RPMI7951 (cell line): Measurements from ENCODE around the gene C5orf58. TPM values are rescaled to one million over a fixed set of nuclear protein-coding genes. Genes with fewer than 3 reads are reported as not detected.
"Not testable (repeated sequence)": the region's sequence is repeated elsewhere in the genome, so short reads cannot be mapped to it uniquely, and the experiment has no call there.

Experiments used
- DNase-seq: peaks from one replicate; pipeline ENCODE4 v3.0.0-alpha.2; 2012; ENCODE audit warnings: low read depth
- total RNA-seq: library from RNA; depleted of rRNA; stranded (reverse); fragments of >200 nt; shearing (Covaris generic); gene quantifications from 2 replicates; pipeline ENCODE4 v1.2.3, GENCODE V29; 2014

Gene C5orf58
- total RNA-seq, 1 experiment from 2014 or later: not detected

DNA sequence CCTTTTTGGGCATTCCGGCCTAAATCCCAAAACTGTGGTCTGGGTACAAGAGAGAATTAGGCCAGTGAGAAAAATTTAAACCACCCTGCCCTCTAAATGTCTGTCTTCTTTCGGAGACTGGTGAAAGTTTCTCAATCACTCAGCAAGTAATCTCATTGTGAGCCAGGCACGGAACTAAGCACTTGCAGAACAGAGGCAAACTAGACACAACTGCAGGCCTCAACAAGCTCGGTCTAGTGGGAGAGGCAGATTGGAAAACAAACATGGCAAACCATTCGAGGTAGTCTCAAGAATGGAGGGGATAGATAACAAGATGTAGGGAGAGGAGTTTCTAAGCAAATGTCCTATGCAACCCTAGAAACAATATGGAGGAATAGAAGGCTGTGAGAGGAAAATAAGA is 8.9 kb upstream of the C5orf58 start:
- no peak for DNase-seq

DNA sequence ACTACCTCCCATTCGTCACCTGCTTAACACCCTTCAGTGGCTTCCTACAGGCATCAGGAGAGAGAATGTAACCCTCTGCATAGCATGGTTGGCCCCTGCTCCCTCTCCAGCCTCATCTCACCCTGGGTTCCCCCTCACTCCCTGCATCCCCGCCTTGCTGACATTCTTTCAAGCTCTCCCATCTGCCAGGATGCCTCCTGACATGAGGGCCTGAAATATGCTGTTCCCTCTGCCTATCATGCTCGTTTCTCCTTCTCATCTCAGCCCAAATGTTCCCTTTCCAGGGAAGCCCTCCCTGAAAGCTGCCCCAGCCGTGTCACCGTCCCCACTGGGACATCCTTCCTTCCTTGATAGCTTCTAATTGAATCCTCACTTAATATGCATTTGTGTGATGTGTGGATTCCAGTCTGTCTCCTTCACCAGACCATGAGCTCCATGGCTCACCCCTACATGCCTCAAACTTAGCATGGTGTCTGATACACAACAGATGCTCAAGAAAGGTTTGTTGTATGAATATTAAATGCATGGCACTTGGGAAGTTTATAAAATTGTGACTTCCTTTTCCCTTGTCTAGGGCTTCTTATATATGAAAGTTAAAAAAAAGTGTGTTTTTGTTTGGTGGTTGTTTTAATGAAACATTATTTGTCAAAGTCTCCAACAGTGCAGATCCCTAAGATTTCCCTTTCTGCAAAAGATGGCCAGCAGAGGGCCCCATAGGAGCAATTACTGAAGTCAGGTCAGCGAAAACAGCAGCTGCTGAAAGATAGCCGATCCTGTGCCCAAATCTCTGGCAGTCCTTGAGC is 7.3 kb upstream of the C5orf58 start:
- DNase-seq: peak; percentile 47

DNA sequence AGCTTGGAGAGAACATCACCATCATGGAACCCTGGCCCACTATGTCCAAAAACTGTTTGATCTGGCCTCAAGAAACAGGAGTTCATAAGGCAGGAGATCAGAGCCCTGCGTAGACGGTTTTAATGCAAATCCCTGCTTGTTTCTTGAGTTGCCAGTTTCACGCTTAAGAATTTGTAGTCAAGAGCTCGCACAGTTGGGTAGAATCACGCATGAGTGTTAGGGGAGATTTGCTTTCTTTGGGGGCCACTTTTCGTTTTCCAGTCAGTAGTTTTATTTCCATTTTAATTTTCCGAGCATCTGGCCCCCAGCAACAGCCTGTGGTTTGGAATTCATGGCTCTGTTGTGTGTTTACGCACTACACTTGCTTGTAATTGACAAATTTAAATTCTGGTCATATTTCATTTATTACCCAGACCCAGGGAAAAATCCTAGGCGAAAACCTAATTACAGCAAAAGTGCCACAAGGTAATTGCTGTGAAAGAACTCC is 6.6 kb upstream of the C5orf58 start:
- DNase-seq: no peak

DNA sequence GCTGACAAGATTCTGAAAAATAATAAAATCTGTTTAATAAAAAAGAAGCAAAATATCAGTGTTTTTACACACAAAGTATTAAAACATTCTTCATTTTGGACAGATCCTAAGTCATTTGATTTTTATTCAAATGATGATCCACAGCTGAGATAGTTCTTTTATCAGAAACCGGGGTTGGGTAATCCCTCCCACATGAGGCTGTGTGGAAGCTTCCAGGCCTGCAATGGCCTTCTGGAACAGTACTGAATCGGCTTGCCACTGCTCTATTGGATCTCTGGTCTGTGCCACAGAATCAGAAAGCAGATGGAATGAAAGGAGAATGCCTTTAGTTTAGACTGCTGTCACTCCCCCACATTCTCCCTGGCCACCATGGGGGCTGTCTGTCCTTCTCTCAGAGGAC is 6.1 kb upstream of the C5orf58 start:
- no peak for DNase-seq

DNA sequence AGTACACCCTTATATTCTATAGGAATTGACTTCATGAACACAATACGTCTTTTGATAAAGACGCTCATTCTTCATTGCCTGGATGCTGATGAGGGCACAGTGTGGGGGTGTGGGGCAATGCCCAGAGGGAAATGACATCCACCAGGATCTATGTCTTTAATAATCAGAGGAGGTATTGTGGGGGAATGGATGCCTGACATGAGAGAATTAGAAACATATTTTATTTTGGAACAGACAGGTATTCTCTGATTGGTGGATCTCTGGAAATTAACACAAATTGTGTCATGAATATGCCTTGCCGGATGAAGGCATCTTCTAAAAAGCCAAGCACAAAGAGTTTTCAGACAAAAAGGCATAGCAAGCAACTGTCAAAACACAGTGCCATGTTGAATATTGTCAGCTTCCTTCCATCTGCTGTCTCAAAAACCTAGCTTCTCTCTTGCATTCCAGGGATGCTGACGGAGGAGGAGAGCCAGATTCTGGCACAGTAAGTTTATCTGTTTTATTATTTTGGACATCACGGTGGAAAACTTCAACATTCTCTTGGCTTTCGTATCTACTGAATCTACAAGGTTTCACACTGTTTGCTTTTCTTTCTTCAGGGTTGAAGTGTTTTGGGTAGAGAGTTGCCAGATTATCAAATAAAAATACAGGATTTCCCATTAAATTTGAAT is 3.9 kb upstream of the C5orf58 start:
- DNase-seq: no peak

DNA sequence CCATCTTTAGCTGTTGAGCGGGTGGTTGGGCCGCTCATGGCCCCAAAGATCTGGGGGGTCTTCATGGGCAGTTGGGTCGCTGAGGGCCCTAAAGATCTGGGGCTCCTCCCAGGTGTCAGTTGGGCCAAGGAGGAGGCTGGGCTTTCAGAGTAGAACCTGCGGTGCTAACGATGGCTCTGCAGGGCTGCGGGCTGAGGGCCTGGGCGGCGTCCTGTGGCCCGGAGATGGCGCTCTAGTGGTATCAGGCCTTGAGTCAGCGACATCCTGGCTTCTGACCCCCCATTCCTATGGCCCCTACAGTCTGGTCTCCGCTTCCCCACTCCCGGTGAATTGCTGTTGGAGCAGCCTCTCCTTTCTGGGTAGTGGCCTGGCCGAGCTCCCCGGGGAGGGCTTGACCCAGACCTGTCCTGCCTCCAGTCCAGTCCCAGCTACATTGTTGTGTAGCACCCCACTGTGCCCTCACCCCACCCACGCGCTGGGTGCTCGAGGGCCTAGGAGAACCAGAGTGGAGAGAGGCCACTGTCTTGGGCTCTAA is 640 bp downstream of the C5orf58 start:
- no peak for DNase-seq

DNA sequence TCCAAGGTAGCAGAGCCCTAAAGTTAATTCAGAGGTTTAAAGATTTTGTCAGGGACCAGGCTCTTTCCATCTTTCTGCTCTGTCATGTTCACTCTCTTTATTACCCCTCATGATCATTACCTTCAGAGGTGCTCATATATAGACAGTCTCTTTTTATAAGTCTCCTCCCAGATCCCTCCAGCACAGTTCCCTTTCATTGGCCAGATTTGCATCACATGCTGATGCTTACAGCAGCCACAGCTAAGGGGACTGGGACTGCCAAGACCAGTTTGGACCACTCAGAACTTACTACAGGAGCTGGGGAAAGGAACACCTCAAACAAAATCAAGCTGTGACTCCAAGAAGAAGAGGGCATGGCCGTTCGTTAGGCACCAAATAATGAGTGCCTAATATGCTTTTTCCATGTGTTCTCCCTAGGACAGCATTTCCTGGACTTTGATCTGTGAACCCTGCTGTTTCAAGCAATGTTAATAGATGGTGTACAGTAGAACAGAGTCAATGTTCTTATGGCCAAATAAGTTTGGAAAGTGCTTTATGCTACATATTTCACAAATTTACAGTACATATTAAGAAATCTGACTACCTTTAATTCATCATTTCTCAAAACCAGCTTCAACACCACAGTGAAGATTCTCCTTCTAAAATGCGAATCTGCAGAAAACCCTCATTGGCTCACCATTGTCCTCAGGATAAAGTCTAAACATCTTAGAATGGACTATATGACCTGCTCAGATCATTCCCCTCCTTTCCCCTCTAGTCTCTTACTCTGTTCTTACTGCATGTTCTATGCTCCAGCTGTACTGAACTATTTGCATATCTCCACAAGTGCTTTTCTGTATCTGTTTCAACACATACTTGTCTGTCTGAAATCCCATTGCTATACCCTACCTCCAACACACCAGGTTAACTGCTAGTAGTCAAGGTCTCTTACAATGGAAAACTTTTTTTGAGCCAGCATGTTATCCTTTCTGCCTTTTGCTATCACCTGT is 3.4 kb downstream of the C5orf58 start:
- DNase-seq: no peak

DNA sequence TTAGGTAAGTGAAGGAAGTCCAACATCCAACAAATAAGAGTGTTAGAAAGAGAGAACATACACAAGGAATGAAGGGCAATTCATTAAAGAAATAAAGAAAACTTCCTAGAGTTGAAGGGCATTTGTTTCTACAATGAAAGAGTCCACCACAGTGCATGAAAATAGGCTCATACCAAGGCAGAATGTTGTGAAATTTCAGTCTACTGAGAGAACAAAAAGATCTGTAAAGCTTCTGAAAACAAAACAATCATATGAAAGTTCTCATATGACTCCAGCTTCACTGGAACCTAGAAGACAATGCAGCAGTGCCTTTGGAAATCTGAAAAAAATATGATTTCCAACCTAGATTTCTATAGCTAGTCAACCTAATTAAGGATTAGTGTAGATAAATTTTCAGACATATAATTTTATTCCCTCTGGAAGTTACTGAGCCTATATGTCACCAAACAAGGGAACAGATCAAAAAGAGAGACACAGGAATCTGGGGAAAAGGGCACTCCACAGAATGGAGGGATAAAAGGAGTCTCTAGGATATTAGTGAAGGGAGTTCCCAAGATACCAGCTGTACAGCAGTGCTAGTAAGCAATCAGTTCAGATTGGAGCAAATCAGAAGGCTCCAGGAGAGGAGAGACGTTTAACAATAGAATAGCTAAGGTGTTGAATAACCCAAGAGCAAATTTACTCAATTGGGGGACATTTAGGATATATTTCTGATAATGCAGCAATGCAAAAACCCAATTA is 5.8 kb downstream of the C5orf58 start:
- no peak for DNase-seq

DNA sequence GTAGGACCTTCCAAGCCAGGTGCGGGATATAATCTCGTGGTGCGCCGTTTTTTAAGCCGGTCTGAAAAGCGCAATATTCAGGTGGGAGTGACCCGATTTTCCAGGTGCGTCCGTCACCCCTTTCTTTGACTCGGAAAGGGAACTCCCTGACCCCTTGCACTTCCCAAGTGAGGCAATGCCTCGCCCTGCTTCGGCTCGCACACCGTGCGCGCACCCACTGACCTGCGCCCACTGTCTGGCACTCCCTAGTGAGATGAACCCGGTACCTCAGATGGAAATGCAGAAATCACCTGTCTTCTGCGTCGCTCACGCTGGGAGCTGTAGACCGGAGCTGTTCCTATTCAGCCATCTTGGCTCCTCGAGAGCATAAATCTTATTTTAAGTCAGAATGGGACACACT is 12.7 kb downstream of the C5orf58 start:
- not testable (repeated sequence) for DNase-seq

DNA sequence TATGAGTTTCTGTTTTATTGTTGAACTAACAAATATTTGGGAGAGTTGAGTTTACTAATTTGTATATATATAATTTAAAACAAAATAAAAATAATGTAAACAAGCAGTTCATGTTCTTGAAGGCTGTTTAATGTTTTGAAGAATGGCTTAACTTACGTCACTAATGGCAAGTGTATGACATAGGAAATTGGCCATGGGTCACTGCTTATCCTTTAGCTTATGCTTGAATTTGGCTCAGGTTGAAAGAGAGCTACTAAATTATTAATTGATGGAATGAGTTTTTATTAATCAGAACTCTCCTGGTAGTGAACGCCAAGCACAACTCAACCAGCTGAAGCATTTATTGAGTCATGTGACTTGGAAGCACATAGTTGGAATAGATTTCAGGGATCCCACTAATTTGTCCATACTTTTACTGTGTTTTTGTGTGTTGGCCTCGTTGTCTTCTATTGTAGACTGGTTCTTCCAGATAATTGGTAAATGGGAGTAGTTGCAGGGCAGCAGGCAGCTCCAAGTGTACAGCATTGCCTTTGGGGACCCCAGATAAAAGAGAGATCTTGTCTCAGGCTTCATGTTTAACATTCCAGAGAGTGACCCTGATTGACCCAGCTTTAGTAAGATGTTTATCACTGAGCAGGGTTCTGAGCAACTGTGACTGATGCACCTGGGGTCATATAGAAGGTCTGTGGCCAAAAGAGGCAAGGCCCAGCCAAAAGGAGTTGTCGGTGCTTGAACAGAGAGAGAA is 13.5 kb downstream of the C5orf58 start:
- no peak for DNase-seq

DNA sequence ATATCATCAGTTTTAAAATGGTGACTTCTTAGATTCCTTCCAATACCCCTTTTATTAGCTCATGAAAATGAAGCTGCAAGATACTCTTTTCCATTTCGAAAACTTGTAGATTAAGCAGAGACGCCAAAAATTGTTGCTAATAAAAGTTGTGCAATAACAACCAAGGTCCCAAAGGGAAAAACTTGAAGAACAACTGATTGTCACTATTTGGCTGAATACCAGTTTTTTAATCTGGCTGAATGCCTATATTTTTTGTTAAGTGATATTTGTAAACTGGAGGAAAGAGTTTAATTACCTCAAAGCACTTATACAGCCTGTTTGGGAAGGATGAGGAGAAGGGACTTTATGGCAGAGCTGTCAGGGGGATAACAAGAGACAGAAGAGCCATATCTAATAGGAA is 14.6 kb downstream of the C5orf58 start:
- DNase-seq: no peak

DNA sequence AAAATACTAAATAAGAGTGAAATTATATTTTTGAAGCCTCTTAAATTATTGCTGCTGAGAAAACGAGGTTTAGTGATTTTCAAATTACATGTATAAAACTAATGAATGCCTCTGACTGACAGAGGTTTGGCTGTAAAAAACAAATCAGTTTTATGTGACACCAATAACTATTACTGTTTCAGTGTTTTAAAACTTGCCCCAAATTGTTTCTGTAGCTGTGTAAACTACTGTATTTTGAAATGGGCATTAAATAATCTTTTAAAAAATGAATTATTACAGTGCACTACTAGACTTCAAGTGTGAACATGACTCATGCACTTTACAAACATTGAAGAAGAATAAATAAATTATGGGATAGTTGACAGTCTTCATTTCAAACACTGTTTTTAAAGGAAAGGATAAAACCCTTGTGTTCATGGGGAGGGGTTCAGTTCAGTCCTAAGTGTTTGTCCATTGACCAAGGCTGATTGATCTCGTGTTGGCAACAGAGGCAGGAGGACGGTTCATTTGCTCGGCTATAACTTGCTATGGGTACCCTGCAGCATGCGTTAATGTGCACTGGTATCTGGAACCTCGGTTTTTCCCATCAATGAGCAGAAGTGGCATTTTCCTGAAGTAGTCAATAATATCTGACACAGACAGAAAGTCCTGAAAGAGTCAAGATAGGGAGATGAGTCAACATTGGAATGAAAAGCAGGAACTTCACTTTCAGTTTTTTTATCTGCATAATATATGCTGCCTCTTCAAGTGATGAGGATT is 15.6 kb downstream of the C5orf58 start:
- no peak for DNase-seq

DNA sequence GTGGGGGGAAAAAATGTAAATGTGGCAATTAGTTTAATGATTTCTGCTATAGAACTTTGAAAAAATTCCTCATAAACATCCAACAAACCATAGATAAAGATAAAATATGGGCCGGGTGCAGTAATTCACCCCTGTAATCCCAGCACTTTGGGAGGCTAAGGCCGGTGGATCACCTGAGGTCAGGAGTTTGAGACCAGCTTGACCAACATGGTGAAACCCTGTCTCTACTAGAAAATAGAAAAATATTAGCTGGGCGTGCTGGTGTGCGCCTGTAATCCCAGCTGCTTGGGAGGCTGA is 16.1 kb downstream of the C5orf58 start:
- not testable (repeated sequence) for DNase-seq

DNA sequence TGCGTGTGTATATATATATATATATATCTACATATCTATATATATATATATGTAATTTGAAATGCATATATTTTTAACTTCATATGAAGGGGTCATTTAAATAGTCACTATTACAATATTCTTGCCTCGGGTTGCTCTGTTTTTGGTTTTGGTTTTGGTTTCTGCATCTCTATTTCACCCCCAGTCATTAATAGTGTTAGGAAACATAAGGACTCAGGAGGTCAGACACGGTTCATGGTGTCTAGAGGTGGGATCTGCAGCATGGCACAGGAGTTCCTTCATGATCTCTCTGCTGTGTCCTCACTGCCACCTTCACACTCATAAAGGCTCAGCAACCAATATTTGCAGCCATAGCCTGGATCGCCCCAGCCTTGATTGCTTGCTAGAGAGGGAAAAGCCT is 16.6 kb downstream of the C5orf58 start:
- DNase-seq: no peak

DNA sequence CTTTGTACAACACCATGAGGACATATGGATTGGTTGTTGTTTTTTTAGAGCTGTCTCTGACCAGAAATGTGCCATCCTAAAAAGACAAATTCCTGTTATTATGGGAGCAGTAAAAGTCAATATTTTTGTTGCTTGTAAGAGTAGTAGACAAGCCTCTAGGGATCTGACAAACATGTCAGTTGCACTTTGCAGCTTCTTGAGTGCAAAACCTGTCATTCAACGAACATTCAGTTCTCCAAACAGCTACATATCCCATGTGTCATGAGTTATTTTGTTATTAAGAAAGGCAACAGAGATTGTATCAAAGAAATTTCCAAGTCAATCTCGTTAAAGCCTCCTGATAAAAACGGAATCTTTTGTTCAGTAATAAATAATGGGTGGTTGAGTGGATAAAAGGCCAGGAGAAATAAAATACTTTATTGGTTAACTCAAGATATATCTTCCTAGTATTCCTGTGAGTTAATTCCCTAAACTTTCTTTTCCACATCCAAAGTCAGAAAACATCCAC is 18.1 kb downstream of the C5orf58 start:
- DNase-seq: no peak

DNA sequence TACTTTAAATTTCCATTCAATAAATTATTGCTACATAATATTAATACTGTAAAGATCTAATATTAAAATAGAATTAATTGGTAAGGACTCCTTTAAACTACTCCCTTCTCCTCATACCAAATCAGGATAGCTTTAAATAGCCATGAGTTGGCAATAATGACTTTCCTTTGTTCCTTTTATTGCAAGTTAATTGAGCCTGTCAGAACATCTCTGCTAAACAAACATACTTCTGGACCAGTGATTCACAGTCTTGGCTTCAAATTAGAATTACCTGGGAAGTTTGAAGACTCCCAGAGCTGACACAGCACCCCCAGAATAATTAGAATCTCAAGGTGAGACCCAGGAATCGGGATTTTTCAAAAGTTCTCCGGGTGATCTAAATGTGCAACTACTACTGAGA is 18.7 kb downstream of the C5orf58 start:
- DNase-seq: no peak

DNA sequence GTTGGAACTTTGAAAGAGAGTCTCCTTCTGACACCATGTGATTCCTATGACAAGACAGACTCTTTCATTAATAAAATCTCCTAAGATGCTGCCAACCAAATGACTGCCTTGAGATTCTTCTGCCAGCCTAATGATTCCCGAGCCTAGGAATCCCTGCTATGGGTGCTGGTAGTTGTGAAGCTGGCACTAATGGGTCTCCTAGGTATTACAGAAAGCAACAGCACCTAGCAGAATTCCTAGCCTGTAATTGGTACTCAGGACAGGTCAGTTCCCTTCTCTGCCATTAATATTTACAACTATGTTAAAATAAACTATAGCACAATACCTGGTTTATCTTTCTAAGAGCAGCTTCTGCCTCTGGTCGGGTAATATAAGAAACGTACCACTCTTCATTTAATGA is 19.3 kb downstream of the C5orf58 start:
- no peak for DNase-seq

DNA sequence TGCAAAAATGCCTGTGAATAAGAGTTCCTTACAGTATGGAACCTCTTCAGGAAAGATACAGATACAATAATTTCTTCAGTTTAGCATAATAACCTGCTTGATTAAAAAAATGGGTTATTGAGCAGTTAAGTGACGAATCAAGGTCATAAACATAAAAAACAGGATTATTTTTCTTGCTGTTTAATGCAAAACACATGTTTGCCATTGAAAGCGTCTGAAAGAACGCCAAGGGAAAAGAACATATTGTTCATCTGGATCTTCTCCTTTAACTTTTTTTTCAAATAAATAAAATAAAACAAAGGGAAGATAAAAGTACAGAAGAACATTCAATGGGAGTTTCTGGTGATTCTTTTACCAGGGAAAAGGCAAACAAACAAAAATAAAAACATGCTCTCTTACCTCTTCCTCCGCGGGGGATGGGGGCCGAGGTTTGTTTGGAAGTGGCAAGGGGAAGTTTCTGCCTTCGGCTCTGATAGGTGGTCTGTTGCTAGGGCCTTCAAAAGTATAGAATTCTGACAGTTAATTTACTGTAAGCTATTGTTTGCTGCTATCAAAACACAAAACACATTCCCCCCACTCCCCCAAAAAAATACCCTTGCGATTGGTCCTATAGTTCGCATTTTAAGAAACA is 20.1 kb downstream of the C5orf58 start:
- DNase-seq: no peak

DNA sequence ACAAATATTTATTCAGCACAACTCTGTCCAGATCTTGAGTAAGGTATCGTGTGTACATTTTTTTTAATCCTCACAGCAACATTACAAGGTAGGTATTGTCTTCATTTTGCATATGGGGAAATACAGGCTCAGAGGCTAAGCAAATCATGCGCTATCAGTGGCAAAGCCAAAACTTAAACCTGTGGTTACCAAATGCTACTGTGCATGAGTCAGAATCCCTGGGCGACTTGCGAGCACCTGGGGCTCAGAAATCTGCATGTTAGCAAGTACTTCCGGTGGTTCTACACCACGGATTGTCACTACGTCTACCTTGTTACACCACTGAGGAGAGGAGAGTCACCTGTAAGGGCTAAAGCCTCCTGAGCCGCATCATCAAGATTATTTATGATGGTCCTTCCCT is 21.3 kb downstream of the C5orf58 start:
- no peak for DNase-seq
